HG03378 (cell line): ENCODE measurements around the gene ECSIT.

ENCODE experiments used
- ATAC-seq: cut with Tn5 transposase; IDR thresholded peaks from one replicate; pipeline ENCODE4 v1.9.1; 2021; ENCODE audit warnings: mild to moderate bottlenecking, moderate library complexity; ENCODE audit not compliant: unreplicated experiment

Gene ECSIT

GRCh38 chr19:11505032-11505503 is 23.9 kb downstream of the ECSIT start:
- ATAC-seq: peak; percentile 75

- no peak for ATAC-seq
Measured at GRCh38 chr19:11504502-11505031, 24.4 kb downstream of the ECSIT start.

GRCh38 chr19:11499890-11500420 is 29.0 kb downstream of the ECSIT start:
- ATAC-seq: no peak

GRCh38 chr19:11499220-11499726 is 29.7 kb downstream of the ECSIT start:
- ATAC-seq: no peak

GRCh38 chr19:11496391-11497163 is 32.4 kb downstream of the ECSIT start:
- no peak for ATAC-seq

- no peak for ATAC-seq
Measured at GRCh38 chr19:11495885-11496284, 33.0 kb downstream of the ECSIT start.

- ATAC-seq: no peak
Measured at GRCh38 chr19:11495481-11495880, 33.5 kb downstream of the ECSIT start.

- ATAC-seq: no peak
Measured at GRCh38 chr19:11494634-11495285, 34.2 kb downstream of the ECSIT start.

- ATAC-seq: no peak
Measured at GRCh38 chr19:11489378-11489777, 39.6 kb downstream of the ECSIT start.

- ATAC-seq: no peak
Measured at GRCh38 chr19:11486661-11487503, 42.1 kb downstream of the ECSIT start.

GRCh38 chr19:11485245-11485837 is 43.6 kb downstream of the ECSIT start:
- no peak for ATAC-seq

- no peak for ATAC-seq
Measured at GRCh38 chr19:11483366-11484111, 45.4 kb downstream of the ECSIT start.

- peak; percentile 25 for ATAC-seq
Measured at GRCh38 chr19:11482384-11483050, 46.4 kb downstream of the ECSIT start.

GRCh38 chr19:11481534-11482383 is 47.2 kb downstream of the ECSIT start:
- ATAC-seq: peak; percentile 70

GRCh38 chr19:11480715-11481533 is 48.0 kb downstream of the ECSIT start, which contains the start of gene ELAVL3:
TSS of gene ELAVL3 (minus strand) at chr19:11481046. CDS start at chr19:11480608, 438 bp downstream.
- ATAC-seq: no peak

- ATAC-seq: no peak
Measured at GRCh38 chr19:11479898-11480714, 48.8 kb downstream of the ECSIT start.
